C4-2B (cell line): Measurements from ENCODE around the gene PER2.
"Not testable (repeated sequence)": the region's sequence is repeated elsewhere in the genome, so short reads cannot be mapped to it uniquely, and the experiment has no call there.

ENCODE experiments used
- ZFX ChIP-seq: fragments of 450-650 bp; IDR thresholded peaks from 2 replicates; pipeline ENCODE4 v1.6.1; 2017
- TF ChIP-seq, protein P1 (sequence below): fragments of 450-650 bp; conservative IDR thresholded peaks from 2 replicates; pipeline ENCODE4 v1.5.1; 2017; ENCODE audit warnings: mild to moderate bottlenecking

DNA sequence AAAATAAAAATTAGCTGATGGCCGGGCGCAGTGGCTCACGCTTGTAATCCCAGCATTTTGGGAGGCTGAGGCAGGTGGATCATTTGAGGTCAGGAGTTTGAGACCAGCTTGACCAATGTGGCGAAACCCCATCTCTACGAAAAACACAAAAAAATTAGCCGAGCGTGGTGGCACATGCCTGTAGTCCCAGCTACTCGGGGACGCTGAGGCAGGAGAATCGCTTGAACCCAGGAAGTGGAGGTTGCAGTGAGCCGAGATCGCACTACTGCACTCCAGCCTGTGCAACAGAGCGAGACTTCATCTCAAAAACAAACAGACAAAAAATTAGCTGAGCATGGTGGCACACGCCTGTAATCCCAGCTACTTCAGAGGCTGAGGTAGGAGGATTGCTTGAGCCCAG is 22.3 kb upstream of the PER2 start:
- TF ChIP-seq, protein P1, sequence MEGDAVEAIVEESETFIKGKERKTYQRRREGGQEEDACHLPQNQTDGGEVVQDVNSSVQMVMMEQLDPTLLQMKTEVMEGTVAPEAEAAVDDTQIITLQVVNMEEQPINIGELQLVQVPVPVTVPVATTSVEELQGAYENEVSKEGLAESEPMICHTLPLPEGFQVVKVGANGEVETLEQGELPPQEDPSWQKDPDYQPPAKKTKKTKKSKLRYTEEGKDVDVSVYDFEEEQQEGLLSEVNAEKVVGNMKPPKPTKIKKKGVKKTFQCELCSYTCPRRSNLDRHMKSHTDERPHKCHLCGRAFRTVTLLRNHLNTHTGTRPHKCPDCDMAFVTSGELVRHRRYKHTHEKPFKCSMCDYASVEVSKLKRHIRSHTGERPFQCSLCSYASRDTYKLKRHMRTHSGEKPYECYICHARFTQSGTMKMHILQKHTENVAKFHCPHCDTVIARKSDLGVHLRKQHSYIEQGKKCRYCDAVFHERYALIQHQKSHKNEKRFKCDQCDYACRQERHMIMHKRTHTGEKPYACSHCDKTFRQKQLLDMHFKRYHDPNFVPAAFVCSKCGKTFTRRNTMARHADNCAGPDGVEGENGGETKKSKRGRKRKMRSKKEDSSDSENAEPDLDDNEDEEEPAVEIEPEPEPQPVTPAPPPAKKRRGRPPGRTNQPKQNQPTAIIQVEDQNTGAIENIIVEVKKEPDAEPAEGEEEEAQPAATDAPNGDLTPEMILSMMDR = not testable (repeated sequence)
- TF ChIP-seq ZFX = not testable (repeated sequence)
